T-helper 1 cell treated with Interleukin-12 subunit alpha and Interleukin-12 subunit beta and Interleukin-4 antibody, amounts not matched to agents 30 μg/mL and 1 μg/mL, for 36 hours (primary cell): ENCODE measurements around the gene CDH15.

Experiments used
- H3K27ac Mint-ChIP-seq: one replicate; pipeline ENCODE4 v1.8.0; 2021; ENCODE audit warnings: mild to moderate bottlenecking, mixed read lengths
- H3K27me3 Mint-ChIP-seq: one replicate; pipeline ENCODE4 v1.8.0; 2021; ENCODE audit warnings: low read depth, mixed read lengths
- H3K36me3 Mint-ChIP-seq: one replicate; pipeline ENCODE4 v1.8.0; 2021; ENCODE audit warnings: low read depth, mixed read lengths
- H3K4me1 Mint-ChIP-seq: one replicate; pipeline ENCODE4 v1.8.0; 2021; ENCODE audit warnings: low read depth, mixed read lengths
- H3K4me3 Mint-ChIP-seq: one replicate; pipeline ENCODE4 v1.8.0; 2021; ENCODE audit warnings: mild to moderate bottlenecking, moderate library complexity, mixed read lengths
- H3K9me3 Mint-ChIP-seq: one replicate; pipeline ENCODE4 v1.8.0; 2021; ENCODE audit warnings: mixed read lengths

The CDH15 gene

DNA sequence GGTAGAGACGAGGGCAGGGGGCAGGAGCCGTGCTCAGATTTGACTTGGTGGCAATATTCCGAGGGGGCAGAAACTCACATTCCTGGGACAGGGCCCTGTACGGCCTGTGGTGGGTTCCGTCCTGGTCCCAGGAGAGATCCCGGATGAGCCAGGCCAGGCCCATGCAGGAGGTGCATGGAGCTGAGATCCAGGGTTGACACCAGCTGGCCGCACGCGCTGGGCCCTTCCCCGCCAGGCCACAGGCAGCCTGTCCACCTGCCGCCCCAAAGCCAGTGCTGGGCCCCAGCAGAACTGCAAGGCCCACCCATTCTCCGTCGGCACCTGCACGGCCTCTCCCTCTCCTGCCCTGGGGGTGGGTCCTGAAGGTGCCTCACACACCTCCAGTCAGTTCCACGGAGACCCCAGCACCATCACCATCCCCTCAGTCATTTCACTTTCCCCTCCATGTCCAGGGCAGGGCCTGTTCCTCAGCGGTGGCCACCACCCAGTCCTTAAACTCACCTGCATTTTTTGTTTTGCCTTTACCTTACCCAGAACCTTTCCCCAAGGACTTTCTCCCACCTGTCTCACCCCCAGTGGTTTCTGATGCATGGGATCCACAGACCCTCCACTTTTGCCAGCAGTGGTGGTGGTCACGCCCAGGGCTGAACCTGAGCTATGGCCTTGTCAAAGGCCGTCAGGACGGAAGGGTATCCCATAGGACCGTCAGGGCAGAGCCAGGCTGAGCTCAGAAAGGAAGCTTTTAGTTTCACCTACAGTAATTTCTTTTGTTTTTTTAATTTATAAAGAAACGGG, 25.1 kb upstream of the CDH15 start:
- Mint-ChIP-seq H3K9me3 (peaks cover 9% of the 10 kb centered on the region), H3K36me3 (peaks cover 42% of the 10 kb centered on the region), H3K27me3 (no peaks in the 10 kb centered on the region), H3K4me3 (no peak overlapping the region), H3K27ac (no peak overlapping the region), H3K4me1 (no peaks in the 10 kb centered on the region)

DNA sequence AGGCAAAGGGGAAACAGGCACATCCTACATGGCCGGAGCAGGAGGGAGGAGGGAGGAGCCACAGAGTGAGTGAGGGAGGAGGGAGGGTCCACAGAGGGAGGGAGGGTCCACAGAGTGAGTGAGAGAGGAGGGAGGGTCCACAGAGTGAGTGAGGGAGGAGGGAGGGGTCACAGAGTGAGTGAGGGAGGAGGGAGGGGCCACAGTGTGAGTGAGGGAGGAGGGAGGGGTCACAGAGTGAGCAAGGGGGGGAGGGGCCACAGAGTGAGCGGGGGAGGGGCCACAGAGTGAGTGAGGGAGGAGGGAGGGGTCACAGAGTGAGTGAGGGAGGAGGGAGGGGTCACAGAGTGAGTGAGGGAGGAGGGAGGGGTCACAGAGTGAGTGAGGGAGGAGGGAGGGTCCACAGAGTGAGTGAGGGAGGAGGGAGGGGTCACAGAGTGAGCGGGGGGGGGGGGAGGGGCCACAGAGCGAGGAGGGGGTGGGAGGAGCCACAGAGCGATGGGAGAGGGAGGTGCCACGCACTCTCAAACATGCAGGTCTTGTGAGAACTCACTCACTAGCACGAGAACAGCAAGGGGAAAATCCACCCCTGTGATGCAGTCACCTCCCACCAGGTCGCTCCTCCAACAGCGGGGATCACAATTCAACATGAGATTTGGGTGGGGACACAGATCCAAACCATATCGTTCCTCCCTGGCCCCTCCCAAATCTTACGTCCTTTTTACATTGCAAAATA, 24.3 kb upstream of the CDH15 start:
- Mint-ChIP-seq H3K27me3 (no peaks in the 10 kb centered on the region), H3K36me3 (peaks cover 45% of the 10 kb centered on the region), H3K4me3 (no peak overlapping the region), H3K27ac (no peak overlapping the region), H3K9me3 (peaks cover 9% of the 10 kb centered on the region), H3K4me1 (no peaks in the 10 kb centered on the region)

DNA sequence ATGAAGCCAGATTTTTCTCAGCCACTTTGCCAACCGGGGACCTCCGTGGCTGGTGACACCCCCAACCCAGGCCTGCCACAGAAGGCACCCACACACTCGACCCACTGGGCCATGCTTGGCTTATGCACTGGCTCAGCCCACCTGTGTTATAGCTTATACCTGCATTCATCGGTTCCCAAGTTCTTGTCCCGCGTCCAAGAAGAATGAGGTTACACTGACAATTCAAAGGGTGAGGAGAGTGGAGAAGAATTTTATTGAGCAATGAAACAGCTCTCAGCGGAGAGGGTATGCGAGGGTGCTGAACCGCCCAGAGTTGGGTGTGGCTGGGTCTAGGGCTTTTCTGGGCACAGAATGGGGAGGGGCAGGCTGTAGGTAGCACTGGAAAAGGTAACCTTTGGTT, 22.2 kb upstream of the CDH15 start:
- H3K4me1 Mint-ChIP-seq: no peaks in the 10 kb centered on the region
- H3K9me3 Mint-ChIP-seq: peaks cover 9% of the 10 kb centered on the region
- H3K36me3 Mint-ChIP-seq: peaks cover 43% of the 10 kb centered on the region
- H3K27me3 Mint-ChIP-seq: no peaks in the 10 kb centered on the region
- no peak overlapping the region for H3K27ac Mint-ChIP-seq
- H3K4me3 Mint-ChIP-seq: no peak overlapping the region

DNA sequence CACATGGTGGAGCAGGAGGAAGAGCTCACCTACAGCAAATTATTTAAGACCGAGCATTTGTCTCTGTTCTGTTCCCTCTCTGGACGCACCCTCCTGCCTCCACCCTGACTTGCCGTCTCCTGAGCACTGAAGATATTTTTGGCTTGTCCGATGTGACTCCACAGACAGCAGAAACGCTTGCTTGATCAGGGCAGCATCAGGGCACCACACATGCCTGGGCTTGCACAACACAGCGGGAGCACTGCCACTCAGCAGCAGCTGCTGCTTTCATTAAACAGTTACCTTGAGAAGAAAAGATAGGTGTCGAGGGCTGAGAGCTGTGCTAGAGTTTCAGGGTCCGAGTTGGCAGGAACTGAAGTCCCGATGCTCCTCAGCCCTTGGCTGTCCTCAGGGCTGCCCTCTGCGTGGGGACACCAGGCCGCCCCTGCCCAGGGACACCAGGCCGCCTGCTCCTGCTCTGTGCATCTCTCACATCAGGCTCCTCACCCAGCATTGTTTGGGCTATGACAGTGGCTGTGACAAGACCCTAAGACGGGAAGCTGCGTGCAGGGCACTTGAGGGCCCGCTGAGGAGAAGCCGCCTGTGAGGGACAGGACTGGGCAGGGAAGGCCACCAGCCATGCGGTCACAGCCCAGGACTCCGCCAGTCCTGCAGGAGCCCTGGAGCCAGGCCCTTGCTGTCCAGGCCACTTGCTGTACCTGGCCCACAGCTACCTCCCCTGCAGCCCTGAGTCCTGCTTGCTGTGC, 21.3 kb upstream of the CDH15 start:
- H3K4me1 Mint-ChIP-seq: no peaks in the 10 kb centered on the region
- H3K4me3 Mint-ChIP-seq: no peak overlapping the region
- no peak overlapping the region for H3K27ac Mint-ChIP-seq
- no peaks in the 10 kb centered on the region for H3K27me3 Mint-ChIP-seq
- H3K9me3 Mint-ChIP-seq: peaks cover 9% of the 10 kb centered on the region
- peaks cover 43% of the 10 kb centered on the region for H3K36me3 Mint-ChIP-seq

DNA sequence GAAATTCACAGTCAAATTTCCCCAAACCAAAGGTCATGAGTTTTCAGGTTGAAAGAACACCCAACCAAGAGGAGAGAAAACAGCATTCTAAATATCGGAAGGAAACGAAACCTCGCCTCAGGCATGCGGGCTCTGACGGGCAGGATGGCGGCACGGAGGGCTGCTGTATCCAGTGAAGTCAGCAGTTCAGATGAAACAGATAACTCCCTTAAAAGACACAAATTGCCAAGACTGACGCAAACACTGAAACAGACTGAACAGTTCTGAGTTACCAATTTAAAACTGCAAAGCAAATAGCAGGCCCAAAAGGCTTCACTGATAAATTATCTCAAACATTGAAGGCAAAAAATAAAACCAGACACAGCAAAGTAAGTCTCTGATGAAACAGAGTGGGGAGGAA, 20.6 kb upstream of the CDH15 start:
- Mint-ChIP-seq H3K4me1 (no peaks in the 10 kb centered on the region), H3K27me3 (no peaks in the 10 kb centered on the region), H3K36me3 (peaks cover 40% of the 10 kb centered on the region), H3K9me3 (peaks cover 9% of the 10 kb centered on the region), H3K27ac (no peak overlapping the region), H3K4me3 (no peak overlapping the region)

DNA sequence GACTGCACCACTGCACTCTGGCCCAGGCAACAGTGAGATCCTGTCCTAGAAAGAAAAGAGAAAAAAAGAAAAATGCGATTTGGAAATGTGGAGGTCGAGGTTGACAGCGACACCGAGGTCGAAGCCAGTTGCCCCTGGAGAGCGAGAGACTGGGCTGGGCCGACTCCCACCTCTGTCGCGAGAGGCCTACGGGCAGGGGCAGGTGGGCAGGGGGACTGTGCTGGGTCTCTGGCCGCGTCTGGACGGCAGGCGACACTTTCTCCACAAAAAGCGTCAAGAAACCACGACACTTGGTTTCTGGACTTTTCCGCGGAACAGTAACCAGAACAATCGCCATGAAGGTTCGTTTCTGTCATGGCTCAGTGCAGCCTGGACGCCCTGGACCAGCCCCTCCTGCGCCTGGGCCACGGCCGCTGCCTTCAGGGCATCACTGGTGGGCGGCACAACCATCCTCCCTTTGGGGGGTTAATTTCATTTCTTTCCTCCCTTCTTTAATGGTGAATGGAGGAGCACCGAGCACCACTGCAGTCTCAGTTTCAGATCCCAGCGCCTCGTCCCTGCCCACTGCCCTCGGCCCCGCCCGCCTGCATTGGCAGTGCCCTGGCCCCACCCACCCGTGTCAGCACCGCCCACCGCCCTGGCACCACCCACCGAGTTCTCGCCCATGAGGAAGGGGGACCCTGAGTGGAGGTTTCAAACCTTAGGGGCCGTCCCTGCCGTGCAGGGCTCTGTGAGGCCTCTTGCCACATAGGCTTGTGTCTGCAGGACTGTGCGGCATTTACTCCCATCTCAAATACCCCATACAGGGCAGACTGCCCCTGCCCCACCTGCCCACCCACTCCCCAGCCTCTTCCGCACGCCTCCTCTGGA, 18.5 kb upstream of the CDH15 start:
- H3K9me3 Mint-ChIP-seq: peaks cover 14% of the 10 kb centered on the region
- H3K4me1 Mint-ChIP-seq: no peaks in the 10 kb centered on the region
- peaks cover 28% of the 10 kb centered on the region for H3K36me3 Mint-ChIP-seq
- no peaks in the 10 kb centered on the region for H3K27me3 Mint-ChIP-seq
- no peak overlapping the region for H3K4me3 Mint-ChIP-seq
- no peak overlapping the region for H3K27ac Mint-ChIP-seq

DNA sequence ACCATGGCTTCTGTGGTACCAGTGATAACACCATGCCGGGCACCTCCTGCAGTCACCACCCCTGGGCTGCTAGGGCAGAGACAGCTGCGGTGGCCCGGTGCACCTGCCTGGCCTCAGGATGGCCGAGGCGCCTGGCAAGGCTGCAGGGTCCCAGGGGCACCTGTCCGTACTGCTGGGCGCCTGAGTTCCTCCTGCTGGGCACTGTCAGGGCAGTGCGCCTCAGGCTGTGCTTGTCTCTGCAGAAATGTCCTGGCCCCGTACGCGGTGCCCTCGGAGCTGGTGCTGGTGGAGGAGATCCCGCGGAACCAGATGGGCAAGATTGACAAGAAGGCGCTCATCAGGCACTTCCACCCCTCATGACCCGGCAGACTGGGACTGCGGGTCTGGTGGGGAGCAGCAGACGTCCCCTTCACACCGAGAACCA, 17.7 kb upstream of the CDH15 start:
- Mint-ChIP-seq H3K36me3 (peaks cover 26% of the 10 kb centered on the region), H3K27me3 (no peaks in the 10 kb centered on the region), H3K9me3 (peaks cover 18% of the 10 kb centered on the region), H3K4me3 (no peak overlapping the region), H3K27ac (no peak overlapping the region), H3K4me1 (no peaks in the 10 kb centered on the region)

DNA sequence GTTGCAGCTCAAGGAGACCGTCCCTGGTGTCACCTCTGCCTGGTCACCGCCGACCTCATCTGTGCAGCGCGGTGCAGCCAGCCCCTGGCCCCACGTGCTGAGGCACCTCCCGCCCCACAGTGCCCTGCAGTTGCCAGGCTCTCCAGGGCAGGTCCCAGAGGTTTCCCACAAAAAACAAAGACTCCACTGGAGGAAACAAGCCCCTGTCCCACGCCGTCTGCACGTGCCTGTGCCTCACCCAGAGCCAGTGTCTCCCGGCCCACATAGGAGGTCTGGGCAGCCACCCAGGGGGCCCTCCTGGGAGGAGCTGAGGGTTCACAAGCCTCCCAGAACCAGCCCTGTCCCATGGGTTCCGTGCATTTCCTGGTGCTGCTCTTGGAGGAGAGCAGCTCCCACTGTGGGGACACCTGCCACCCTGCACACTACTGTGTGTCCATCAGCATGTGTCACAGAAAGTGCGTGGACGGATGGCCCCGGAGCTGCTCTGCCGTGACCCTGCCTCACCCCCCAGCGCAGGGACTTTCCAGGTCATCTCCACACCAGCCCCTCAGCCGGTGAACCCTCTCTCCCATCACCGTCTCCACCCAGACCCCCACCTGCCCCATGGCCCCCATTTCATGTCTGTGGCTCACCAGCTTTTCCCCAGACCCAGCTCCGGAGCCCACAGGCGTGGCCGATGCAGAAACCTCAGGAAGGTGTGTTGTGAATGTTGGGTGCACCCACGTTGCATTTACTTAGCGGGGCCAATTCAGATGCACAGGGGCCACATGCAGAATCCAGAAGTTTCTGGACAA, 17.0 kb upstream of the CDH15 start:
- Mint-ChIP-seq H3K36me3 (peaks cover 19% of the 10 kb centered on the region), H3K9me3 (peaks cover 10% of the 10 kb centered on the region), H3K27ac (no peak overlapping the region), H3K4me1 (no peaks in the 10 kb centered on the region), H3K27me3 (no peaks in the 10 kb centered on the region), H3K4me3 (no peak overlapping the region)

DNA sequence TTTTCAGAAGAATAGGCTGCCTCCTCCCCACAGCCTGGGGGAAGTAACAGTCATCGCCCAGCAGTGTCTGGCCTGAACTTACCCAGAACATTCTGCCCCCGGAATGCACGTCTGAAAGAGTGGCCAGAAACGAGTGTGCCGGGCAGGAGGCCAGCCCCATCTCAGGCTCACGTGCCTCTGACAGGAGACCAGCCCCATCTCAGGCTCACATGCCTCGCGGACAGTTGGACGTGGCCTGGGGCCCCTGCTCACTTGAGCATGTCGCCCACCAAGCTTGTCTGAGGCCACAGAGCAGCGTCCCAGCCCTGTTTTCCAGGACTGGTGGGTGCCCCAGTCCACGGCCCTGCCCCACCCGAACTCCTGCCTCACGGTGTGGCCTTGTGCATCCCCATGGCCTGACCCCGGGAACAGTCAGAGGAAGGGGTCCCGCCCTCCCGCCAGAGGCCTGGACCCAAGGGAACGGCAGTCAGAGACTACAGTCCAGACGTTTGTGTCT, 16.3 kb upstream of the CDH15 start:
- Mint-ChIP-seq H3K9me3 (peaks cover 10% of the 10 kb centered on the region), H3K4me3 (no peak overlapping the region), H3K27ac (no peak overlapping the region), H3K27me3 (no peaks in the 10 kb centered on the region), H3K4me1 (no peaks in the 10 kb centered on the region), H3K36me3 (peaks cover 13% of the 10 kb centered on the region)

DNA sequence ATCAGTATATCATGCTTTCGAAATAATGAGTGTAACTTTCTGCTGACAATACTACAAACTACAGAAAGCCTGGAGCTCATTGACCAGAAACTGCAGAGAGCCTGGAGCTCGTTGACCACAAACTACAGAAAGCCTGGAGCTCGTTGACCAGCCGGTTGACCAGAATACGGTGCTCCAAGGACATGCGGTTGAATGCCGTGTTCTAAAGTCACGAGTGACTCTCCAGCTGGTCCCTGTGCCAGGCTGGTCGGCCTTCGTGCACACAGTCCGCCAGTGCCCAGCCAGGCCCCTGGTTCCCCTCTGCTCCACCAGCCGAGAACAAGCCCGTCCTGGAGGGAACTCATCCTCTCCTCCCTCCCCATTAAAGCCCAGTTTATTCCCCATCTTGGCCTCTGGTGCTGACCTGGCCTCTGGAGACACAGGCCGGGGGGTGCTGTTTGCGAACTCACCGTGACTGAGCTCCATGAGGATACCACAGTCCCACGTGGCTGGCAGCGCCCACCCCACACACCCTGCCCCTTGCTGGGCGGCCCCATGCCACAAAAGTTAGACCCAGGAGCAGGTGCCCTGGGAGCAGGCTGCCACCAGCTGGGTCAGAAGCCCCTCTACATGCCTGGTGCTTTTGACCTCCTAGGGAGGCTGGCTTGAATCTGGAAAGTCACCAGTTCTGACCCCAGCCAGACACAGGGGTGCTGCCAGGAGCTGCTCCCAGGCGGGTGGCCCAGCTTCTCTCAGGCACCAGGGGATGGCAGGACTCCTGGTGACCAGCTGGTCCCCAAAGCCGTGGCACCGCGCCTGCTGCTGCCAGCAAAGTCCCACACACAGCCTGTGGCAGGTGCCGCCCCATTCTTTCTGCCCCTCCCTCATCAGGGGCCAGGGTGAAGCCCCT, 15.5 kb upstream of the CDH15 start:
- Mint-ChIP-seq H3K27ac (no peak overlapping the region), H3K36me3 (peaks cover 8% of the 10 kb centered on the region), H3K9me3 (peaks cover 10% of the 10 kb centered on the region), H3K27me3 (no peaks in the 10 kb centered on the region), H3K4me3 (no peak overlapping the region), H3K4me1 (no peaks in the 10 kb centered on the region)

DNA sequence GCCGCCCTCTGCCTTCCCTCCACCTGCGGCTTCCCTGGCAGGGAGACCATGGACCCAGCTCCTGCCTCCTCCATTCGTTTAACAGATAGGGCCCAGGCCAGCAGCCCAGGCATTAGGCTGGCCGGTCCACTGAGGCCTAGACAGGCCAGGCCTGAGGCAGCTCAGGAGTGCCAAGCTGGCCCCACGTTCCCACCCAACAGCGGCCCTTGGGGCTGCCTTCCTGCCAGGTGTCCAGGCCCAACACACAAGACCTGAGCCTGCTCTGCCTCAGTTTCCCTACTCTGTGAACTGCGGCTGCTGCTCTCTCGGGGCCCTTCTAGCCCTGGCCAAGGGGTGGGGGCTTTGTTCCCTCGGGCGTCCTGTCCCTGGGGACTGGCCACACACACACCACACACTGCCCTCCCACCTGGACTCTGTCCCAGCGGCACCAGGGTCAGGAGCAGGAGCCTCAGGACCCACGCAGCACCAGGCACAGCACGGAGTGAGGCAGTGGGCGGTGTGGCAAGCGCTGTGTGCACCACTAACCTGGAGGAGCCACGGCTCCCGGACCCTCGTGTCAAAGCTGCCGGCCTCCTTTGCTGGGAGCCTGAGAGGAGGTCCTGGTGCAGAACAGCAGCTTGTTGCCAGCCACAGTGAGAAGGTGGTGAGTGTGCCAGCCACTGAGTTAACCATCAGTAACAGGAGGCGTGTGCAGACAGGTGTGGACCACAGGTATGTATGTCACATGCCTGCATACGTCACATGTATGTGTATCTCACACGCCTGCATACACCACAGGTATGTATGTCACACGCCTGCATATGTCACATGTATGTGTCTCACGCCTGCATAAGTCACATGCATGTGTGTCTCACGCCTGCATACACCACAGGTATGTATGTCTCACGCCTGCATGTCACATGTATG, 14.6 kb upstream of the CDH15 start:
- no peak overlapping the region for H3K27ac Mint-ChIP-seq
- peaks cover 10% of the 10 kb centered on the region for H3K9me3 Mint-ChIP-seq
- no peaks in the 10 kb centered on the region for H3K27me3 Mint-ChIP-seq
- no peak overlapping the region for H3K4me3 Mint-ChIP-seq
- H3K36me3 Mint-ChIP-seq: peaks cover 2% of the 10 kb centered on the region
- no peaks in the 10 kb centered on the region for H3K4me1 Mint-ChIP-seq

DNA sequence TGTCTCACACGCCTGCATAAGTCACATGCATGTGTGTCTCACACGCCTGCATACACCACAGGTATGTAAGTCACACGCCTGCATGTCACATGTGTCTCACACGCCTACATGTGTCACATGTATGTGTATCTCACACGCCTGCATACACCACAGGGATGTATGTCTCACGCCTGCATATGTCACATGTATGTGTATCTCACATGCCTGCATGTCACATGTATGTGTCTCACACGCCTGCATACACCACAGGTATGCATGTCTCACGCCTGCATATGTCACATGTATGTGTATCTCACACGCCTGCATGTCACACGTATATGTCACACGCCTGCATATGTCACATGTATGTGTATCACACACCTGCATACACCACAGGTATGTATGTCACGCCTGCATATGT, 13.8 kb upstream of the CDH15 start:
- Mint-ChIP-seq H3K27ac (no peak overlapping the region), H3K4me3 (no peak overlapping the region)

More for the DNA sequence above, 13.8 kb upstream of the CDH15 start:
- Mint-ChIP-seq H3K9me3 (peaks cover 10% of the 10 kb centered on the region), H3K27me3 (no peaks in the 10 kb centered on the region), H3K36me3 (no peaks in the 10 kb centered on the region), H3K4me1 (no peaks in the 10 kb centered on the region)
